B cell (primary cell): ENCODE results near the gene KCTD14.

Experiments used
- EZH2 ChIP-seq: IDR thresholded peaks from 2 replicates; pipeline ENCODE4 v1.6.1; 2012; ENCODE audit warnings: borderline replicate concordance, low read depth, mild to moderate bottlenecking, moderate library complexity, low read length; ENCODE audit not compliant: insufficient read depth, poor library complexity, severe bottlenecking
- TF ChIP-seq, protein P1 (sequence below): fragments of 200-600 bp; IDR thresholded peaks from one replicate; pipeline ENCODE4 v1.8.0; 2022; ENCODE audit warnings: antibody characterized with exemption, mild to moderate bottlenecking

DNA sequence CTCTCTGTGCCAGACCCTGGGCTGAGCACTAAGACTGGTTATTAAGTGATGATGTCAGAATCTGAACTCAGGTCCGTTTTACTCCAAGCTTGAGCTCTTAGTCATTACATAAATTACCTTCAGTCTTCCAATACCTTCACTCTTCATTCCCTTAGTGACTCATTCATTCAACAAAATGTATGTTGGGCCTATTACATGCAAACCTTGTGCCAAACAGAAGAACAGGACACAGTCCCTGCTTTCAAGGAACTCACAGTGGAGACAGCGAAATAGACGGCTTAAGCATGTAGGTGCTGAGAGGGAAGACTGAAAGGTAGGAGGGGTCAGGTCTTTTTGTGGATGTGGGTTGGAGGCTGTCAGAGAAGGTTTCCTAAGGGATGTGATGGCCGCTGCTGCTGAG, 3.3 kb downstream of the KCTD14 start:
- no peak for TF ChIP-seq EZH2
- TF ChIP-seq, protein P1, sequence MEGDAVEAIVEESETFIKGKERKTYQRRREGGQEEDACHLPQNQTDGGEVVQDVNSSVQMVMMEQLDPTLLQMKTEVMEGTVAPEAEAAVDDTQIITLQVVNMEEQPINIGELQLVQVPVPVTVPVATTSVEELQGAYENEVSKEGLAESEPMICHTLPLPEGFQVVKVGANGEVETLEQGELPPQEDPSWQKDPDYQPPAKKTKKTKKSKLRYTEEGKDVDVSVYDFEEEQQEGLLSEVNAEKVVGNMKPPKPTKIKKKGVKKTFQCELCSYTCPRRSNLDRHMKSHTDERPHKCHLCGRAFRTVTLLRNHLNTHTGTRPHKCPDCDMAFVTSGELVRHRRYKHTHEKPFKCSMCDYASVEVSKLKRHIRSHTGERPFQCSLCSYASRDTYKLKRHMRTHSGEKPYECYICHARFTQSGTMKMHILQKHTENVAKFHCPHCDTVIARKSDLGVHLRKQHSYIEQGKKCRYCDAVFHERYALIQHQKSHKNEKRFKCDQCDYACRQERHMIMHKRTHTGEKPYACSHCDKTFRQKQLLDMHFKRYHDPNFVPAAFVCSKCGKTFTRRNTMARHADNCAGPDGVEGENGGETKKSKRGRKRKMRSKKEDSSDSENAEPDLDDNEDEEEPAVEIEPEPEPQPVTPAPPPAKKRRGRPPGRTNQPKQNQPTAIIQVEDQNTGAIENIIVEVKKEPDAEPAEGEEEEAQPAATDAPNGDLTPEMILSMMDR = no peak
